Lung (tissue), 12 donors: ENCODE measurements around the gene CORT. TPM values are rescaled to one million over a fixed set of nuclear protein-coding genes. Genes with fewer than 3 reads are reported as not detected.
A peak's percentile ranks its signal among the peaks of the same experiment; 100 is the strongest.
"Not testable (repeated sequence)": the region's sequence is repeated elsewhere in the genome, so short reads cannot be mapped to it uniquely, and the experiment has no call there.

Experiments
- ATAC-seq: fragments of 200-7000 bp; cut with Tn5 transposase; one replicate; pipeline ENCODE4 v1.9.1; 2020; ENCODE audit warnings: moderate number of reproducible peaks; ENCODE audit not compliant: insufficient read depth, low FRiP score
- DNase-seq, 3 donors: peaks; one replicate each; pipeline ENCODE4 v3.0.0-alpha.2; 2013 to 2017
- H3K27ac ChIP-seq, 2 donors: one replicate each; pipeline ENCODE4 v1.5.1; 2013; ENCODE audit warnings: mild to moderate bottlenecking in 2 of 2, moderate library complexity in 2 of 2, control low read depth in 1 of 2, inconsistent platforms in 1 of 2, low read depth in 1 of 2, low read length in 1 of 2
- H3K27me3 ChIP-seq, 3 donors: one replicate each; pipeline ENCODE4 v1.5.1; 2013; ENCODE audit warnings: low read length in 2 of 3; ENCODE audit not compliant: control insufficient read depth in 3 of 3, insufficient read depth in 3 of 3
- H3K36me3 ChIP-seq, 4 donors: one replicate each; pipeline ENCODE4 v1.5.1; 2013; ENCODE audit warnings: low read length in 4 of 4, mild to moderate bottlenecking in 1 of 4, moderate library complexity in 1 of 4; ENCODE audit not compliant: control insufficient read depth in 4 of 4, insufficient read depth in 4 of 4
- H3K4me1 ChIP-seq, 5 donors: one replicate each; pipeline ENCODE4 v1.5.1; 2013; ENCODE audit warnings: low read length in 5 of 5, mild to moderate bottlenecking in 2 of 5, moderate library complexity in 1 of 5; ENCODE audit not compliant: control insufficient read depth in 5 of 5, insufficient read depth in 5 of 5
- H3K4me3 ChIP-seq: one replicate; pipeline ENCODE4 v1.5.1; 2013; ENCODE audit warnings: mild to moderate bottlenecking, control low read depth, moderate library complexity
- H3K9ac ChIP-seq, 2 donors: one replicate each; pipeline ENCODE4 v1.5.1; 2013; ENCODE audit warnings: low read length in 2 of 2, control low read depth in 1 of 2; ENCODE audit not compliant: insufficient read depth in 1 of 2
- H3K9me3 ChIP-seq, 4 donors: one replicate each; pipeline ENCODE4 v1.5.1; 2013; ENCODE audit warnings: low read length in 3 of 4, mild to moderate bottlenecking in 1 of 4, moderate library complexity in 1 of 4; ENCODE audit not compliant: control insufficient read depth in 4 of 4, insufficient read depth in 3 of 4
- CTCF ChIP-seq: IDR thresholded peaks from 2 replicates; pipeline ENCODE4 v1.5.1; 2012; ENCODE audit warnings: mild to moderate bottlenecking; ENCODE audit errors: control extremely low read depth, extremely low read depth
- WGBS, 2 donors: extraction: QIAGEN DNeasy Blood & Tissue Kit; methylation state at CpG; one replicate each; pipeline ENCODE4 v1.1.7; 2013; 5-methylcytosine and 5-hydroxymethylcytosine counted together
- polyA plus RNA-seq, 2 donors: library from polyadenylated mRNA; stranded (reverse); fragments of 200-250 nt; gene quantifications; one replicate each; pipeline ENCODE4 v1.2.1, GENCODE V29; 2013
- total RNA-seq, 2 donors: library from RNA; depleted of rRNA in 1 of 2; stranded (reverse); fragments of >200 nt in 1 of 2; gene quantifications; one replicate each; pipeline ENCODE4 v1.2.1, GENCODE V29; 2014 to 2021
- donor health status: control.
- donor health status: control.
- donor health status: Bipolar disorder and iron deficiency.
- donor health status: healthy.
- donor health status: DM: yes; HTN: yes; CAD: no.

The CORT gene
- total and polyA plus RNA-seq, 4 donors: 0.10 to 0.40 (median 0.20) TPM; not detected in 1

- H3K4me3 ChIP-seq, H3K9ac ChIP-seq, H3K9me3 ChIP-seq, H3K27ac ChIP-seq, ATAC-seq, DNase-seq, H3K27me3 ChIP-seq, H3K36me3 ChIP-seq: not testable (repeated sequence)
- 94 to 96% methylated on average over 15 to 21 of the region's 21 CpGs for WGBS, 2 donors
- peaks cover 0 to 20% (median 4%) of the 10 kb centered on the region in 5 donors for H3K4me1 ChIP-seq
Measured at GRCh38 chr1:10426535-10426848, 23.3 kb upstream of the CORT start.

- peaks cover 0 to 26% (median 4%) of the 10 kb centered on the region in 5 donors for H3K4me1 ChIP-seq
- H3K9ac ChIP-seq: no peak overlapping the region
- ATAC-seq (no peak), DNase-seq (no peak)
- H3K9me3 ChIP-seq: no peaks in the 10 kb centered on the region
- no peak overlapping the region for H3K4me3 ChIP-seq
- TF ChIP-seq CTCF: no peak
- H3K27ac ChIP-seq: no peak overlapping the region
- 89% methylated on average over 5 of the region's 5 CpGs for WGBS, 2 donors
- no peaks in the 10 kb centered on the region for H3K27me3 ChIP-seq
- H3K36me3 ChIP-seq: peaks cover 0 to 1% (median 0%) of the 10 kb centered on the region in 4 donors
Measured at GRCh38 chr1:10428984-10429383, 20.8 kb upstream of the CORT start.

- Histone ChIP-seq H3K27me3 (no peaks in the 10 kb centered on the region), H3K27ac (peak overlapping the region in 1 of 2 donors; percentile 58), H3K36me3 (peaks cover 0 to under 1% (median 0%) of the 10 kb centered on the region in 4 donors), H3K9ac (peak overlapping the region in 1 of 2 donors; percentile 70), H3K4me1 (peaks cover 0 to 20% (median 3%) of the 10 kb centered on the region in 5 donors), H3K4me3 (no peak overlapping the region), H3K9me3 (no peaks in the 10 kb centered on the region)
- ATAC-seq (peak; percentile 13), DNase-seq (peak in 2 of 3 donors; percentile 20 to 33)
- WGBS, 2 donors: 18 to 25% methylated on average over 16 of the region's 16 CpGs
- no peak for TF ChIP-seq CTCF
Measured at GRCh38 chr1:10429868-10430215, 20.0 kb upstream of the CORT start.

GRCh38 chr1:10430216-10431069, 19.4 kb upstream of the CORT start, which contains the start of gene CENPS:
TSS of gene CENPS (plus strand) at chr1:10430433. CDS start at chr1:10430518, 85 bp downstream.
- Histone ChIP-seq H3K9ac (peak within 1 kb of the TSS; percentile 8 to 70), H3K9me3 (no peaks in the 10 kb centered on the region), H3K27ac (peak within 1 kb of the TSS; percentile 27 to 78), H3K36me3 (peaks cover 0 to 2% (median 0%) of the 10 kb centered on the region in 4 donors), H3K4me1 (peaks cover 0 to 20% (median 3%) of the 10 kb centered on the region in 5 donors), H3K27me3 (no peaks in the 10 kb centered on the region), H3K4me3 (peak within 1 kb of the TSS; percentile 81)
- peak; percentile 94 to 95 (median 94) for DNase-seq
- ATAC-seq: peak; percentile 93
- peak; percentile 85 for TF ChIP-seq CTCF
- WGBS, 2 donors: 0 to 1% methylated on average over 95 of the region's 95 CpGs
